GM12865 (cell line): ENCODE data around the gene ADGRG6.

ENCODE experiments used
- DNase-seq: peaks from one replicate; pipeline ENCODE4 v3.0.0; 2010; ENCODE audit warnings: low read depth
- H3K4me3 ChIP-seq: 2 replicates; pipeline ENCODE4 v1.5.1; 2011; ENCODE audit warnings: mild to moderate bottlenecking, low read depth, low read length, control low read depth
- TF ChIP-seq, protein P1 (sequence below): IDR thresholded peaks from 2 replicates; pipeline ENCODE4 v1.5.1; 2011; ENCODE audit warnings: low read length, control low read depth, low read depth, inconsistent platforms; ENCODE audit not compliant: insufficient read depth; ENCODE audit errors: missing control alignments

ADGRG6 gene

GRCh38 chr6:142304241-142304640 is 2.4 kb downstream of the ADGRG6 start:
- H3K4me3 ChIP-seq, result no peak overlapping the region
- DNase-seq, result no peak
- TF ChIP-seq, protein P1, sequence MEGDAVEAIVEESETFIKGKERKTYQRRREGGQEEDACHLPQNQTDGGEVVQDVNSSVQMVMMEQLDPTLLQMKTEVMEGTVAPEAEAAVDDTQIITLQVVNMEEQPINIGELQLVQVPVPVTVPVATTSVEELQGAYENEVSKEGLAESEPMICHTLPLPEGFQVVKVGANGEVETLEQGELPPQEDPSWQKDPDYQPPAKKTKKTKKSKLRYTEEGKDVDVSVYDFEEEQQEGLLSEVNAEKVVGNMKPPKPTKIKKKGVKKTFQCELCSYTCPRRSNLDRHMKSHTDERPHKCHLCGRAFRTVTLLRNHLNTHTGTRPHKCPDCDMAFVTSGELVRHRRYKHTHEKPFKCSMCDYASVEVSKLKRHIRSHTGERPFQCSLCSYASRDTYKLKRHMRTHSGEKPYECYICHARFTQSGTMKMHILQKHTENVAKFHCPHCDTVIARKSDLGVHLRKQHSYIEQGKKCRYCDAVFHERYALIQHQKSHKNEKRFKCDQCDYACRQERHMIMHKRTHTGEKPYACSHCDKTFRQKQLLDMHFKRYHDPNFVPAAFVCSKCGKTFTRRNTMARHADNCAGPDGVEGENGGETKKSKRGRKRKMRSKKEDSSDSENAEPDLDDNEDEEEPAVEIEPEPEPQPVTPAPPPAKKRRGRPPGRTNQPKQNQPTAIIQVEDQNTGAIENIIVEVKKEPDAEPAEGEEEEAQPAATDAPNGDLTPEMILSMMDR, result no peak

GRCh38 chr6:142306736-142307135 is 4.9 kb downstream of the ADGRG6 start:
- DNase-seq, result no peak
- H3K4me3 ChIP-seq, result no peak overlapping the region
- TF ChIP-seq, protein P1, result no peak

DNA sequence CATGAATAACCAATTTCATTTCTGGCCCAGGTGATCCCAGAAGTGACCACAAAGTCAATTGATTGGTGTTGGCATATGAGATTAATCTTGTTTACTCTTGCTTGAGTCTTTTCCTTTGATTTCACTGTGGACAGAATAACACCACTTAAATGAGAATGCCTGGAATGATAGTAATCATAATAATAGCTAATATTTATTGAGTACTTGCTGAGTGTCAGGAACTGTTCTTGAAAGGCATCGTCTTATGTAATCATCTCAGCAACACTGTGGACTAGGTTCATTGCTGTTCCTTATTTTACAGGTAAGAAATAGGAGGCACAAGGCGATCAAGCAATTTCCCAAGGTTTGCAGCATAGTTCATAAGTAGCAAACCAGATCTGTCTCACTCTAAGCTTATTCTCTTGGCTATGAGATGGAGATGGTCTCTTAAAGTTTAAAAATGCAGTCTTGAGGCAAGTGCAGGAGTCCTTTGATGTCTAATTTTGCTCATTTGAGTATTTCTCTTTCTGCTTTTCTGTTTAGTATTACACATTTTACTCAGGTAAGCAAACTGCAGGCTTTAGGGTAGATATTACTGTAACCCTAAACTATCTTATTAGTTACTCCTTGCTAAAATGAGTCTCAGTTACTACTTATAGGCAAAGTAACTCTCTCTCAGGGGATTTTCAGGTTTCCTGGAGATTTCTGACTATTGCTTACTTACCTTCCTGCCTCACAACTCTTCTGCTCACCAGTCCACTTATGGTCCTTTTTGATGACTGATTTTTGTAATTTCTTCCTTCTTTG is 6.3 kb downstream of the ADGRG6 start:
- H3K4me3 ChIP-seq, result no peak overlapping the region
- DNase-seq, result no peak
- TF ChIP-seq, protein P1, result no peak

DNA sequence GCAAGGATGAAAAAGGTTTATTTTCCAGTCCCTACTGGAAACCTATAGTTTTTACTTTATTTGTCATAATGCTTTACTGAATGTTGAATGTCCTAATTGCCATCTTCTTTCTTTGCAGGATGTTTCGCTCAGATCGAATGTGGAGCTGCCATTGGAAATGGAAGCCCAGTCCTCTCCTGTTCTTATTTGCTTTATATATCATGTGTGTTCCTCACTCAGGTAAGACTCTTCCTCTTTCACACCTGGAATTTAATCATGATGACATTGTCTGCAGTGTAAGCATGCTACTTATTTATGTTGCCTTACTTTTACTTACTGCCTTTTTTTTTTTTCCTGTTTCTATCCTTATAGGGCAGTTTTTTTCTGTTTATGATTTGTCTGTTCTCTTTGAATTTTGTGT is 7.6 kb downstream of the ADGRG6 start:
- H3K4me3 ChIP-seq, result no peak overlapping the region
- DNase-seq, result no peak
- TF ChIP-seq, protein P1, result no peak

- DNase-seq, result no peak
- TF ChIP-seq, protein P1, result no peak
- no peak overlapping the region for H3K4me3 ChIP-seq
These were observed 11.5 kb downstream of the ADGRG6 start for GRCh38 chr6:142313284-142313683.

- no peak overlapping the region for H3K4me3 ChIP-seq
These were observed 15.1 kb downstream of the ADGRG6 start for GRCh38 chr6:142316791-142317368.

More at GRCh38 chr6:142316791-142317368, 15.1 kb downstream of the ADGRG6 start:
- TF ChIP-seq, protein P1, result no peak
- DNase-seq, result no peak
